ENCODE results near the gene C10orf90. TPM values are rescaled to one million over a fixed set of nuclear protein-coding genes. Genes with fewer than 3 reads are reported as not detected.

C10orf90 gene
- polyA plus RNA-seq, 1 donor = 0.49 TPM

GRCh38 chr10:126674741-126675515 lies 4.4 kb upstream of the C10orf90 start:
- DNase-seq = no peak

- no peak for DNase-seq
Measured at GRCh38 chr10:126673565-126673964, 3.1 kb upstream of the C10orf90 start.

GRCh38 chr10:126671402-126671975 lies 996 bp upstream of the C10orf90 start:
- DNase-seq = no peak

- no peak for DNase-seq
Measured at GRCh38 chr10:126670895-126671261, 385 bp upstream of the C10orf90 start.

DNA sequence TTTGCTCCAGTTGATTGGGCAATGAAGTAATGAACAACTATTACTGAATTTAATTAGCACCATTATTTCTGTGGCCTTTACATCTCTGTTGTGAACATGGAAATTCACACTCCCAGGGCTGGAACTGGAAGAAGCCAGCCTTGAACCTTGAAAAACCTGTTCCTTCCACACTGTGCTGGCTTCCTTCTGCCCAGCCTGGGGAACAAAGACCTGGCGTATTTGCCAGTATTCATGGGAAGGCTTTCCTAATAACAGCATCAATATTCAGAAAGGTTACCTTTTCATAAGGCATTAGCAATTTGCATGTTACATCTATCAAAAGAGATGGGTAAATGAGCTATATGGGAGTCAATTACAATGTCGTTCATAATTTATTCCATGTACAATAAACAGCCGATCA lies 1.3 kb downstream of the C10orf90 start:
- no peak for DNase-seq

GRCh38 chr10:126668505-126668904 lies 2.0 kb downstream of the C10orf90 start:
- DNase-seq = no peak

DNA sequence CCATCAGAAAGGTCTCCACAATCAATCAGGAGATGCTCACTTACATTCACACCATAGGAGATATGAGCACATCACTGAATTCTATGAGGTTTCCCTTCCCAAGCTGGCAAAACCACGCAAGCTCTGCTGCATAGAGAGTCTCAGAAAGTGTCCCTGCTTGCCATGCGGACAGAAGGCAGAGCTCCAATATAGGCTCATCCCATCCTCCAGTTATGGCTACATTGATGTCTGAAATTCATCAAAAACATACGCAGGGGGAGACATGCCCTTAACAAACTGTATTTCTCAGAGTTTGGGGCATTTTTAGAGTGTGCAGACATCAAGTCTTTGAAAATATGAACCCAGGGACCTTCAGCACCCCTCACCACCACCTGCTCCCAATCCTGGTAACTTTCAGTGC lies 2.9 kb downstream of the C10orf90 start:
- DNase-seq = no peak

DNA sequence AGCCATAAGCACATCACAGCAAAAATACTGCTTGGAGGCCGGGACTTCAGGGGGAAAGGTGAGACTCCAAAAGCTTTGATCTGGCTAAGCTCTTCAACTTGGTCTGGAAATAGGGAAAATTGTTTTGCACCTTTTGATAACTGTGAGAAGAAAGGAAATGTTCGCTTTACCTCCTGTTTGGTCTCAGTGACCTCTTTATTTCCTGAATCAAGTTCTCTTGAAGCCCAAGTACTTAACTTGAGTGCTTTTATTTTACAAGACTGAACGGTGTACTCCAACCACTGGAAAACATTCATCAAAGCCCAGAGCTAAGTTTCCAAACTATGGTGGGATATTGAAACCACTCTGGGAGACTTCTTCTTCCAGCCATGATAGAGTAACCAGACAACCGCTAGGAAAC lies 5.3 kb downstream of the C10orf90 start:
- DNase-seq = no peak

DNA sequence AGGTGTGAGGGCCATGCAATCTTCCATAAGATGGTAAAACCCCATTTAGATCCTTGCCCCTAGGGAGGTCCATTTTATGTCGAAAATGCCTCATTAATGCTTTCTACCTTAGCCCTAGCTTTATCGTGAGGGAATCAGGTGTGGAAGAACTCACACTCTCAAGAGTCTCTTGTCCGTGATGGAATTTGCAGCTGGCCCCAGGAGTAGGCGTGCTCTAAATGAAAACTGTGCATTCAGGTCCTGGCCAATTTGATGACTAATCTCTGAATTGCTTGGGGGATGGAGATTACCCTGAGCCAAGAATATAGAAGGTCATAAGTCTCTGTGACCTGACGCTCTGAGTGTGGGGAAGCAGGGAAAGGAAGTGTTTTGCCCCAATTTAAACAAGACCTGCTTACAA lies 6.6 kb downstream of the C10orf90 start:
- peak; percentile 70 for DNase-seq

DNA sequence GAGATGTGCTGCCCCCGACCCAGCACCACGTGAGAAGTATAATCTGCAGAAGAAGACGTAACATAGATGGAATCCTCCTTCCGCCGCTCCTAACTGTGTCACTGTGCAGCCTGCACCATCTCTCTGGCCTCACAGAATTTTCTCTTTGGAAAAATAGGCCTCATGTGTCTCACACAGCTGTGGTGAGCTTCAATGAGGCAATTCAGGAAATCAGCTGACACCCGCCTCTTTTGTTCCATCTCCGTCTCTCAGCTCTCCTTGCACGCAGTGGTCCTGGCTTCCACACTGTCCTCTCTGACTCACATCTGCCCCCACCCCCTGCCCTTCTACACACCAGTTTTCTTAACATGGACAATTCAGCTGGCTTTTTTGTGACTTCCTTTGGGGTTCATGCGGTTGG lies 7.2 kb downstream of the C10orf90 start:
- DNase-seq = peak; percentile 84

GRCh38 chr10:126661841-126662515 lies 8.5 kb downstream of the C10orf90 start:
- no peak for DNase-seq

- no peak for DNase-seq
Measured at GRCh38 chr10:126661356-126661755, 9.1 kb downstream of the C10orf90 start.

- no peak for DNase-seq
Measured at GRCh38 chr10:126659750-126660149, 10.7 kb downstream of the C10orf90 start.

DNA sequence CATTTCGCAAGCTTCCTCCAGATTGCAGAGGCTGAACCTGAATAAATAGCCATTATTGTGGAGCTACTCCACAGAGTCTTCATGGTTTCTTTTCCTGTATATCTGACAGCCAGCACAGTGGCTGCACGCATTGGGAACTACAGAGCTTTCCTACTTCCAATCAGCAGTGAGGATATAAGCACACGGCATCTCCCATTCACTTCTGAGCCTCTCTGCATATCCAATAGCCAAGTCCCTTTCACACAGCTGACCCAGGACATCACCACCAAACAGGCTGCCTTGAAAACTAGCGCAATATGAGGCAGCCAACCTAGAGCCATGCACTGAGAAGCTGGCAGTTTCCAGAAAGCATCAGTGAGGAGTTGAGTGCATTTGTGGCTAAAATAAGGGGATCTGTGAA lies 11.6 kb downstream of the C10orf90 start:
- no peak for DNase-seq

DNA sequence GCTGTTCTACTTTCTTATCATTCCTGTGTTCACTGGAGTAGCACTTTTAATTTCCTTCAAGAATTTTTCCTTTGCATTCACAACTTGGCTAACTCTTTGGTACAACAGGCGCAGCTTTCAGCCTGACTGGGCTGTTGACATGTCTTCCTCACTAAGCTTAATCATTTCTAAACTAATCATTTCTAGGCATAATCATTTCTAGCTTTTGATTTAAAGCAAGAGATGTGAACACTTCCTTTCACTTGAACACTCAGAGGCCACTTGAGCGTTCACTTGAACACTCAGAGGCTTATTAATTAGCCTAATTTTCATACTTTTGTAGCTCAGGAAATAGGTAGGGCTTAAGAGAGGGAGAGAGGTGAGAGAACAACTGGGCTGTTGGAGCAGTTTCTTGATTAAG lies 15.9 kb downstream of the C10orf90 start:
- DNase-seq = no peak

DNA sequence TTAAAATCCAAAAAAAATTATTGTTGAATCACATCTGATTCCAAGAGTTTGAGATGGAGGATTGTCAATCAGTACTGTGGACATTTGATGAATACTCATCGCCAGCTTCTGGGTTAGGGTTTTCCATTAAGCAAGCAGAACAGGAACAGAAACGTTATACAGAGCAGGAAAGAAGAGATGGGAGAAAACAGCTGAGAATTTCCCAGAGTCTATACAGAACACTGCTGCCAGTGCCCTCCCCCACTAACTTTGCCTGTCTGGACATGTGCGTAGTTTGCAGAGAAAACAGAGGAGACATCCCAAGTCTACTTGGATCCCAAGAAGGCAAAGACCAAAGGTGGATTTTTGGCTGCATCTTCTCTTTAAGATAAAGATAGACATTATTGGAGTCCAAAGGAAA lies 19.0 kb downstream of the C10orf90 start:
- DNase-seq = no peak

GRCh38 chr10:126650161-126650560 lies 20.3 kb downstream of the C10orf90 start:
- no peak for DNase-seq

- DNase-seq = no peak
Measured at GRCh38 chr10:126647116-126647515, 23.4 kb downstream of the C10orf90 start.

- DNase-seq = no peak
Measured at GRCh38 chr10:126646110-126646509, 24.4 kb downstream of the C10orf90 start.

DNA sequence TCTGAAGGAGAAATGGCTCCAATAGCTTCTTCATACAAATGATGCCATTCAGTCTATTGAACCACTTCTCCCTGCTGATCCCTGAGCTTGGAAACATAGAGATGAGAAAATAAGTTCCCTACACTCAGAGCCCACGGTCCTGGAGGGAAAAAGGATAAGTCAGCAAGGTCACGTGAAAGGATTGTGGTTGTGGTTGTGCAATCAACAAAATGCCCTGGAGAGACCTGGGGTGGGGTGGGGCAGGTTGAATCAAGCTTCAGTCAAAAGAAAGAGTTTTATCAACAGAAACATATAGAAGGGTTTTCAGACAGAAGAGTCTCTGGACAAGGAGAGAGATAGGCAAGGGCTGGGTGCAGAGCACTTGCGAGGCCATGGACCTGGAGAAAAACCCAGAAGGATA lies 30.1 kb downstream of the C10orf90 start:
- no peak for DNase-seq

DNA sequence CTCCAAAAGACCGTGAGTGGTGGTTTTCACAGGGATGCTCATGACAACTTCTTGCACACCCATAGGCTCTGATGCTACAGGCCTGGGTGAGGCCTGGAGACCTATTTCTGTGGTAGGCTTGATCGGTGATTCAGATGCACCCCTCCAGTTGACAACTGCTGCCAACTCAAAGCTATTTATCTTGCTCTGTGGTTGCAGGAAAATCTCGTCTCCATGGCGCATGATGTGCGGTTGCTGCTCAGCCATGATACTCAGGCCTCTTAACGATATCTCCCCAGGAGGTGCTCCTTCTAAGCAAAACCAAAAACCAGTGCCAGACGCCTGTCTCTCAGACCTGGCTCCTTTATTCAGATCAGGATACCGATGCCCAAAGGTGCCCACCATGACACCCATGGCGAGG lies 31.4 kb downstream of the C10orf90 start:
- DNase-seq = no peak

DNA sequence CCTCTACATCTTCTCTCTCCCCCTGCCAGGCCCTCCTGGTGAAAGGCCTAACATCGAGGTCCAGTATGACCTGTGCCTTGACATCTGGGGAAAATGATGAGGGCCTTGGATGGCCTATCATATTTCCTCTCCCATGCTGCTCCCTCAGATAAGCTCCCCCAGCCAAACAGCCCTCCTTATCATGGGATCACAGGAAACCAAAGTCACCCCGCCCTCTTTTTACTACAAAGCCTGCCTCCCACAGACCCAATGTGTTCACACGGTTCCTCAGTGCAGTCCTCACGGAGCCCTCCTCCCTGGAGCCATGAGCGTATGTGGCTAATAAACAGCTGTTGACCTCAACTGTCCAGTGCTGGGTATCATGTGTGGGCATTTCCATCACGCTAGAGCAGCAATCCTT lies 32.0 kb downstream of the C10orf90 start:
- no peak for DNase-seq

DNA sequence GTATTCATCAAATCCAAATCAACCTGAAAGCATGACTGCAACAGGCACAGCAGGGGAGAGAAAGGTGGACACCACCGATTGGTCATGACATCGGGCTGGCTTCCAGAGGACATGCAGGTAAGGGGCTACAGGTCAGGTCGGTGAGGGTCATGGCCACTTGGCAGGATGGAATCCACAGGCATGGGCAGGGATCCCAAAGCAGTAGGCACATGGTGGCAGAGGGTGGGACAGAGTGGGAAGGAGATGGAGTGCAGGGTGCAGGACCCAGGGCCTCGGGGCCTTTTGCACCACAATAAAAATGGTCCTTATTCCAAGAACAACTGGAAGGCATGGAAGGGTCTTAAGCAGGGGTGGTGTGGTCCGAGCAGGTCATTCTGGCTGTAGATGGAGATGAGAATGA lies 33.0 kb downstream of the C10orf90 start:
- DNase-seq = no peak

DNA sequence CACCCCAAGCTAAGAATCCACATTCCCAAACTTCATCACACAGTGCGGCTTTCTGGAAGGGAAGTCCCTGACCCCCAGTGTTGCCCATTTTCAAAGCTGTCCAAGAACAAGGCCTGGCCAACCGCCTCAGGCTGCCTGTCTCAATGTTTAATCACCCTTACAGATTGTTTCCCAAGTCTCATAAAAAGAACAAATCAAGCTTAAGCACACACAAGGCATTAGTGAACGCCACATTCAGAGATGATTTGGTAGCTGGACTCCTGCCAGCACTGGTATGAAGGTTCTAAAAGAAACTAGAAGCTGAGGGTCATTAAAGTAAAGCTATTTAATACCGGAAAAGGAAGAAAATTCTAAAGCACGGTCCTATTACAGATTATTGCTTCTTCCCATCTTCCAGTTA lies 35.6 kb downstream of the C10orf90 start:
- DNase-seq = no peak
